Measurements from ENCODE around the gene PABPN1L.

GRCh38 chr16:88856828-88857727, 9.4 kb downstream of the PABPN1L start, which contains the start of the genes GALNS and TRAPPC2L:
- no peak for TF ChIP-seq CTCF (IDR thresholded peaks at IDR 0.05)
- TF ChIP-seq EZH2 (IDR thresholded peaks at IDR 0.05): no peak
- TF ChIP-seq EZH2phosphoT487 (IDR thresholded peaks at IDR 0.05): no peak

Data from neural progenitor cell (in vitro differentiated cells).